Measurements from ENCODE around the gene AXIN1. TPM values are rescaled to one million over a fixed set of nuclear protein-coding genes. Genes with fewer than 3 reads are reported as not detected.

Gene AXIN1
- total and polyA plus RNA-seq, 9 of the 15 experiments (the other 6 are each of a cell fraction or from before 2014, with no cell fraction given), result 0.42 to 58.0 (median 25.9) TPM

GRCh38 chr16:252366-253337 is 99.9 kb downstream of the AXIN1 start (continued):
- TF ChIP-seq MITF (IDR thresholded peaks at IDR 0.05) (no peak), HNRNPUL1 (IDR thresholded peaks at IDR 0.05; ENCODE audit: low read length) (no peak), SMARCA4 (IDR thresholded peaks at IDR 0.05) (peak; percentile 71), MCM3 (IDR thresholded peaks at IDR 0.05) (no peak), SAFB (IDR thresholded peaks at IDR 0.05; ENCODE audit: borderline replicate concordance, low read depth, low read length) (no peak), ESRRB (CRISPR knock-in tag; IDR thresholded peaks at IDR 0.05; ENCODE audit: borderline replicate concordance) (no peak), KDM4B (IDR thresholded peaks at IDR 0.05; ENCODE audit: borderline replicate concordance in 2 of 2, low read depth in 1 of 2) (no peak), NFRKB (IDR thresholded peaks at IDR 0.05; ENCODE audit: low read depth) (peak; percentile 46; the same call in 1 of the 2 replicates), ILF3 (IDR thresholded peaks at IDR 0.05; ENCODE audit: borderline replicate concordance) (no peak), BRF1 (IDR thresholded peaks at IDR 0.05; ENCODE audit: borderline replicate concordance, extremely low read depth, insufficient read length) (no peak), ZBTB40 (IDR thresholded peaks at IDR 0.05) (peak; percentile 34; the same call in 1 of the 2 replicates), ZBTB40 (CRISPR knock-in tag; IDR thresholded peaks at IDR 0.05) (no peak), MNT (conservative IDR thresholded peaks at IDR 0.05) (peak in 1 of 2 experiments; percentile 39; a peak in 1 of 4 replicates), ELK3 (CRISPR knock-in tag; IDR thresholded peaks at IDR 0.05) (no peak)

Data from K562 (cell line).